Esophagus mucosa (tissue), 1 donor: Measurements from ENCODE around the gene ECM2. TPM values are rescaled to one million over a fixed set of nuclear protein-coding genes. Genes with fewer than 3 reads are reported as not detected.
"Not testable (repeated sequence)": the region's sequence is repeated elsewhere in the genome, so short reads cannot be mapped to it uniquely, and the experiment has no call there.

ENCODE experiments used
- ATAC-seq: fragments of 200-7000 bp; cut with Tn5 transposase; one replicate; pipeline ENCODE4 v1.9.1; 2020
- total RNA-seq: library from RNA; stranded (reverse); gene quantifications from one replicate; pipeline ENCODE4 v1.2.4, GENCODE V29; 2023
- donor health status: DM: yes; HTN: yes; CAD: no.

Gene ECM2
- total RNA-seq: 0.56 TPM

DNA sequence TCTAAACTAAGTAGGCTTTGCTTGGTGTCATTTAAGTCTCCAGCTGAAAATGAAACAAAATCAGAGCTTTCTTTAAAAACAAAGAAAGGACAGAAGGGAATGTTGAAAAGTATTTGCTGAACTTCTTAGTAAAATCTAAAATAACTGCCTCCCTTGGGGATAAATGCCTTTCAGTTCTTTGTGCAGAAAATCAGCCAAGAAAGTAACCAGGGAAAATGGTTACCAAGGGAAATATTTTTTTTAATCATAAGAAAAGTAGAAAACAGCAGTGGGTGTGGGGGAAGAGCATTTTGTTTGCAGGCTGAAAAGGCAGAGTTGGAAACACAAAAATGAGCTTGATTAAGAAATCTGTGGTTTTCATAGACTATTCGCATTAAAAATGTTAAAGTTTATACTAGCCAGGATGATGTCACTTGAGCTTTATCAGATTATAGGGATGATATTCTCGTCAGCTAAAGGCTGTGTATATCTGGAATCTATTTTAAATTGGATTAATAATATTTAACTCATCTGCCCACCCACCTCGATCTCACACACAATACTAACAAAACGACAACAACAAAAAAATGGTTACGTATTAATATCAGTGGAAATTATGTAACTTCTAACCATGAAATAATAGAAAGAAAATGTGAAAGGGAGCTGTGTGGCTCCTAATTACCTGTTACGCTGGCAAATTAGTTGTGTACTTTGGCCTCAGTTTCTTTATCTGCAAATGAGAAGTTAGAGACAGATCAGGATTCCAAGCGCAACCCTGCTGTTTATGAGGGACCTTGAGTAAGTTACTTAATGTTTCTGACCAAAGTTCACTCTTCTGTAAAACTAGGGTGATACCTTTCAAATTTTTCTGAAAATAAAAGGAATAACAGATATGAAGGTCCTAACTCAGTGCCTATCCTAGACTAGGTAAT is at the start of gene ECM2:
Gene ECM2, minus strand, starts transcription at position 51 of the 911 bp plus-strand sequence. CDS start 13,124 bp downstream, outside the sequence.
- ATAC-seq: no peak

DNA sequence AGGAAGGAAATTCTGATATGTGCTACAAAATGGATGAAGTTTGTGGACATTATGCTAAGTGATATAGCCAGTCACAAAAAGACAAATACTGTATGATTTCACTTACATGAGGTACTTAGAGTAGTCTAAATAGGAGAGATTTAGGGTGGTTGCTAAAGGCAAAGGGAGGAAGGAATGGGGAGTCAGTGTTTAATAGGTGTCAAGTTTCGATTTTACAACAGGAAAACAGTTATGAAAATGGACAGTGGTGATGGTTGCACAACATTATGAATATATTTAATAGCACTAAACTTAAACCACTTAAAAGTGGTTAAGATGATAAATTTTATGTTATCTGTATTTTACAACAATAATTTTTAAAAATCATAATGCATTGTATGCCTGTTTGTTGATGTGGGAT is 40.4 kb upstream of the ECM2 start:
- ATAC-seq: no peak

DNA sequence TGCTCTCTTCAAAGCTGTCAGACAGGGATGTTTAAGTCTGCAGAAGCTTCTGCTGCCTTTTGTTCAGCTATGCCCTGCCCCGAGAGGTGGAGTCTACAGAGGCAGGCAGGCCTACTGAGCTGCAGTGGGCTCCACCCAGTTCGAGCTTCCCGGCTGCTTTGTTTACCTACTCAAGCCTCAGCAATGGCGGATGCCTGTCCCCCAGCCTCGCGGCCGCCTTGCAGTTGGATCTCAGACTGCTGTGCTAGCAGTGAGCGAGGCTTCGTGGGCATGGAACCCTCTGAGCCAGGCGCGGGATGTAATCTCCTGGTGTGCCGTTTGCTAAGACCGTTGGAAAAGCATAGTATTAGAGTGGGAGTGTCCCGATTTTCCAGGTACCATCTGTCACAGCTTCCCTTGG is 37.8 kb upstream of the ECM2 start:
- ATAC-seq: not testable (repeated sequence)

DNA sequence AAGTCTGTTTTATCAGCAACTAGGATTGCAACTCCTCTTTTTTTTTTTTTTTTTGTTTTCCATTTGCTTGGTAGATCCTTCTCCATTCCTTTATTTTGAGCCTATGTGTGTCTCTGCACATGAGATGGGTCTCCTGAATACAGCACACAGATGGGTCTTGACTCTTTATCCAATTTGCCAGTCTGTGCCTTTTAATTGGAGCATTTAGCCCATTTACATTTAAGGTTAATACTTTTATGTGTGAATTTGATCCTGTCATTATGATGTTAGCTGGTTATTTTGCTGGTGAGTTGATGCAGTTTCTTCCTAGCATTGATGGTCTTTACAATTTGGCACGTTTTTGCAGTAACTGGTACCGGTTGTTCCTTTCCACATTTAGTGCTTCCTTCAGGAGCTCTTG is 36.1 kb upstream of the ECM2 start:
- not testable (repeated sequence) for ATAC-seq

DNA sequence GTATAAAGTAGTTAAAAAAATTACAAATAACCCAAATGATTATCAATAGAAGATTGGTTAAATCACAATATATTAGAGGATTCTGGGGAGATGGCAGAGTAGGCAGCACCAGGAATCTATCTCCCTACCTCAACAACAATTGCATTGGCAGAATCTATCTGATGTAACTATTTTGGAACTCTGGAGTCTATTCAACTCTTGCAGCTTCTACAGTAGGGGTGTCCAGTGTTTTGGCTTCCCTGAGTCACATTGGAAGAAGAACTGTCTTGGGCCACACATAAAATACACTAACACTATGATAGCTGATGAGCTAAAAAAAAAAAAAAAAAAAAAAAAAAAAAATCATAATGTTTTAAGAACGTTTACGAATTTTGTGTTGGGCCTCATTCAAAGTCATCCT is 29.2 kb upstream of the ECM2 start:
- no peak for ATAC-seq

DNA sequence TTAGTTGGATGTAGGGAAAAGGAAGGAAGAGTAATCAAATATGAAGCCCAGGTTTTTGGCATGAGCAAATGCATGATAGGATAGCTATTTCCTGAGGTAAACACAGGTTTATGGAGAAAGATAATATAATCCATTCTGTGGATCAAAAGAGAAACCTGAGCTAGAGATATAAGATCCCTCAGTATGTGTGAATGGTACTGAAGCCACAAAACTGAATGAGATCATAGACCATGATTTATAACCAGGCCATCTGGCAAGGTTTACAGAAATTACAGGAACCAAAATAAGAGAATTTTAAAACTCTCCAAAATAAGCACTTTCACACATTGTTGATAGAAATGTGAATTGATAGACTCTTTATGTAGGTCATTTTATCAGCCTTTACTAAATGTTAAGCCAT is 28.7 kb upstream of the ECM2 start:
- no peak for ATAC-seq

DNA sequence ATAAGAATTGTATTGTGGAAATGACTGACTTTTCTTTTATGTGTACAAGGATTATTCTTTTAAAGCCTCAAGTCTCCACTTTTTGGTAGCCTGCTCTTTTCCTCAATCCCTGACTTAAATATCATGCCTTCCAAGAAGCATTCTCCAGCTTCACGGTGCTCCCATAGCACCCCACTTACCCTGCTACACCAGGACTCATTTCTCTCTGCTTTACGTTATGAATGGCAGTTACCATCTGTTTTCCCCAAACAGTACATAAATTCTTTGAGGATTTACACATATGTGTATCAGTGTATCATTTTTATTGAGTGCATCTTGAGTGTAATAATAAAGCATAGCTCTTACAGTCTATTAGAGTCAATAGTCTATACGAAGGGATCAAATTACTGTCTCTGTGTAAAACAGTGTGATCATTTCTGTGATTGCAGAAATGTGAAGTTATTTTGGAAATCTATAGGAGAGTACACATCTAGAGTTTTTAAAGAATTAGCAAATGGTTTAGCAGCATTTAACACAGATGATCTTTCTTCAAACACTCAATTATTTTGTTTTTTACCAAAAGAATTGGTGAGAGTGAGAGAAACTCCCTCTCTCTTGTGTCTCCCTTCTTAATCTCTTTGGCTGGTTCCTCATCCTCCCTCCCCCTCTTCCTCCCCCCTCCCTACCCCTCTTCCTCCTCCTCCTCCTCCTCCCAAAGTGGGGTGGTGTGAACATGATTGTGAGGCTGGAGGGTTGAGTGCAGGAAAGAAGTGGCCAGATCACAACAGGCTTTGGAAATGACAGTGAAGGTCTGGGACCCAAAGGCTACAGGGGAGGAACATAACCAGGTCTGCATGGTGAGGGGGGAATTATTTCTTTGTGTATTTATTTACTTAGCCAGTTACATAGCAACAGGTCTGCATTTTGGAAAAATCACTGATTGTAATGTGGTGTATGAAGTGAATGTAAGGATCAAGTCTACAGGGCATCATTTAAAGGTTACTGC is 27.6 kb upstream of the ECM2 start:
- ATAC-seq: no peak

DNA sequence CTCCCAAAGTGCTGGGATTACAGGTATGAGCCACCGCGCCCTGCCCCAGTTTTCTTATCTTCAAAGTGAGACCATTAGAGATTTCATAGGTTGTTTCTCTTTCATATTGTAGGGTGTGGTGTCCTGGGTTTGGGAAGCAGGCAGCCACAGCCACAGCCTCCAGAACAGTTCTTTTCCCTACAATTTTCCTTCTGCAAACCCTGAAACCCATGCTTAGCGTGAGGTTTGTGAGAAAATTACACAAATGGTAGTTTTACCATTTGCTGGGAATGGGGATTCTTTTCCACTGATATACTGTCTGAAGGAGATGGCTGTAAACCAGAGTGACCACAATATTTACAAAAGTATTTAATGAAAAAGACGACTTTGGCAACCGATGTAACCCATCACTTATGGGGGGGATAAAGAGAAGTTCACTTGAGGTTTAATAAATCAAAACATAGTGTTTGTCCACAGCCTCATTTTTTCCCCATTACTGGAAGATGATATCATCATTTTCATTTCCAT is 26.7 kb upstream of the ECM2 start:
- ATAC-seq: no peak

DNA sequence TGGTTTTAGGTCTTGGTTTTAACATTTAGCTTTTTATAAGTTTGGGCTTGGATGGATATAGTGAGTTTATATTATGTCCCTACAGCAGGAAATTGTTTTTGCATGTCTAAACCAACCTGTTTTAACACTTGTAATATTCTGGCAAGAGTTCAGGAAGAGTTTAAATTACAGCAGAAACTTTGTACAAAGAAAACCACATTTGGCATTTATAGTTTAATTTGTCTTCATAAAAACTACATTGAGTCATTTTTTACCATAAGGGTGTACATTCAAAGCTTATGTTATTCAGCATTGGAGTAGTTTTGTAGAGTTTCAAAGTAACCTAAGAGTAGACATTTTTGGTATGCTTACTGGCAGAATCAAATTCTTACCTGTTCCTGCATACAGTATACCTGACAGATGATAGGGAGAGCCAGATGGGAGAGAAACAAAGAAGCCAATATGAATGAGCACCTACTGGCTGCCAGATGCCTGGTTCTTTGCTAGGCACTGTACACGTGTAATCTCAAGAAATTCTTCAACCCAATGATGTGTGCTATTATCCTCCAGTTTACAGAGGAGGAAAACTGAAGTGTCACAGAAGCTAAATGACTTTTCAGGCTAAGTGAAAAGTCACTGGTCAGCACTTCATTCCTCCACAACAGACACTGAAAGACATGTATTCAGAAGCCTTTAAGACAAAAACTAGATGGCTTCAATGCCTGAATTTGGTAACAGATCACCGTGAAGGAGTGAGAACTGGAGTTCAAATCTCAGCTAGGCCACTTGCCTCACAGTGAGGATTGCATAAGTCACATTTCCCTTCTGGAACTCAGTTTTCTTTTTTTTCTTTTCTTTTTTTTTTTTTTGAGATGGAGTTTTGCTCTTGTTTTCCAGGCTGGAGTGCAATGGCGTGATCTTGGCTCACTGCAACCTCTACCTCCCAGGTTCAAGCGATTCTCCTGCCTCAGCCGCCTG is 25.9 kb upstream of the ECM2 start:
- peak; percentile 68 for ATAC-seq

DNA sequence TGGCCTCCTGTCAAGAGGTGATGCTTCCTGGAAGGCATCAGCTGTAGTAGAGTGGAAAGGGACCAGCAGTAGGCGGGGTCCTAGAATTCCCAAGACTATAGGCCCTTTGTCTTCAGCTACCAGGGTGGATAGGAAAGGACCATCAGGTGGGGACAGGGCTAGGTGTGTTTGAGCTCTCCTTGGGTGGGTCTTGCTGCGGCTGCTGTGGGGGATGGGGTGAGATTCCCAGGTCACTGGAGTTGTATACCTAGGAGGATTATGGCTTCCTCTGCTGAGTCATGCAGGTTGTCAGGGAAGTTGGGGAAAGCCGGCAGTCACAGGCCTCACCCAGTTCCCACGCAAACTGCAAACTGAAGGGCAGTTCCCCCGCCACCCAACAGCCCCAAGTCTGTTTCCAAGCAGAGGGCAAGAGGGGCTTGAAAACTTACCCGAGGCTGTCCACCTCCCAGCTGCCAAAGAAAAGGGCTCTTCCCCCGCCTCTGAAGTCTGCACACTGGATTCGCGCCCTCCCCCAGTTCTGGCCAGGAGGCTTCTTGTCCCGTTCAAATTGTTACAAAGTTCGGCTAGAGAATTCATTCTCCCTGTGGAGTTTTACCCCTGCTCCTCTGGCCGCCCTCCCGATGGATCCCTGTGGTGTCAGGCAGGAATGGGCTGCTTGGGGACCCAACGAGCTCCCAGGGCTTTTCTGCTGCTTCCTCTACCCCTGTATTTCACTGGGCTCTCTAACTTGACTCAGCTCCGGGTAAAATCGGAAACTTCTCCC is 23.0 kb upstream of the ECM2 start:
- peak; percentile 31 for ATAC-seq

DNA sequence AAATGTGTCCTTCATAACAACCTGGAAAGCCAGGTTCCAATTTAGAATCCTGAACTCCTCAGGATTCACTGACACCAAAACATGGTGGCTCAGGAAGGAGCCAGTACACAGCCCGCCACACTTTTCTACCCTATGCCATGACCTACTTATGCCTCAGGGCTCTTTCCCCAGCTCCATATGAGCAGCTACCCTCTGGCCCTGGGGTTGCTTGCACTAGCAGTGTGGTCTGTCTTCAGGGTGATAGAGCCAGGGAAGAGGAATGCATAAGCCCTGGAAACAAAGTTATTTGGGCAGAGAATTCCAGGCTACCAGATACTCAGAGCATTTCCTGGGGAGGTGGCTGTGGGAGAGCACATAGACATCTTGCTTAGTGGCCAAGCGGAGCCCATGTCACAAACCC is 15.0 kb upstream of the ECM2 start:
- no peak for ATAC-seq

DNA sequence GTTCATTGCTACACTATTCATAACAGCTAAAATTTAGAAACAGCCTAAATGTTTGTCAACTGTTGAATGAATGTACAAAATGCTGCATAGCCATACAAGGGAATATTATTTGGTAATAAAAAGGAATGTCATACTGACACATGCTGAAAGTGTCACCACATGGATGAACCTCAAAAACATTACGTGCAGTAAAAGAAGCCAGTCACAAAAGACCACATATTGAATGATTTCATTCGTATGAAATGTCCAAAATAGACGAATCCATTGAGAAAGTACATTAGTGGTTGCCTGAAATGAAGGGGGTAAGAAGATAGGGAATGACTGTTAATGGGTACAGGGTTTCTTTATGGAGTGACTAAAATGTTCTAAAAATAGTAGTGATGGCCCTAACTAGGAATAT is 11.6 kb upstream of the ECM2 start:
- ATAC-seq: no peak

DNA sequence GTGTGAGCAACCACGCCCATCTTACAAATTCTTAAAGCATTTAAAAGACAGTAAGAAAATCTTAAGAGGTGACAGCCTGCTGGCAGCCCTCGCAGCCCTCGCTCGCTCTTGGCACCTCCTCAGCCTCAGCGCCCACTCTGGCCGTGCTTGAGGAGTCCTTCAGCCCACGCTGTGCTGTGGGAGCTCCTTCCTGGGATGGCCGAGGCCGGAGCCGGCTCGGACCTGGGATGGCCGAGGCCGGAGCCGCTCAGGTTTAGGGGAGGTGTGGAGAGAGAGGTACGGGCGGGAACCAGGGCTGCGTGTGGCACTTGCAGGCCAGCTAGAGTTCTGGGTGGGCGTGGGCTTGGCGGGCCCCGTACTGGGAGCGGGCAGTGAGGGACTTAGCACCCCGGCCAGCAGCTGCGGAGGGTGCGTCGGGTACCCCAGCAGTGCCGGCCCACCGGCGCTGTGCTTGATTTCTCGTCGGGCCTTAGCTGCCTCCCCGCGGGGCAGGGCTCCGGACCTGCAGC is 9.3 kb upstream of the ECM2 start:
- ATAC-seq: peak; percentile 38

DNA sequence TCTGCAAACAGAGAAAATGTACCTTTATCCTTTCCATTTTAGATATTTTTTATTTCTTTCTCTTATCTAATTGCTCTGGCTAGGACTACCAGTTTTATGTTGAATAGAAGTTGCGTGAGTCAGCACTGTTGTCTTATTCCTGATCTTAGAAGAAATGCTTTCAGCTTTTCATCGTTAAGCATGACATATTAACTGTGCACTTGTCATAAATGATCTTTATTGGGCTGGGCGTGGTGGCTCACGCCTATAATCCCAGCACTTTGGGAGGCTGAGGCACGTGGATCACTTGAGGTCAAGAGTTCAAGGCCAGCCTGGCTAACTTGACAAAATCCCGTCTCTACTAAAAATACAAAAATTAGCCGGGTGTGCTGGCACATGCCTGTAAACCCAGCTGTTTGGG is 8.2 kb upstream of the ECM2 start:
- ATAC-seq: peak; percentile 90

DNA sequence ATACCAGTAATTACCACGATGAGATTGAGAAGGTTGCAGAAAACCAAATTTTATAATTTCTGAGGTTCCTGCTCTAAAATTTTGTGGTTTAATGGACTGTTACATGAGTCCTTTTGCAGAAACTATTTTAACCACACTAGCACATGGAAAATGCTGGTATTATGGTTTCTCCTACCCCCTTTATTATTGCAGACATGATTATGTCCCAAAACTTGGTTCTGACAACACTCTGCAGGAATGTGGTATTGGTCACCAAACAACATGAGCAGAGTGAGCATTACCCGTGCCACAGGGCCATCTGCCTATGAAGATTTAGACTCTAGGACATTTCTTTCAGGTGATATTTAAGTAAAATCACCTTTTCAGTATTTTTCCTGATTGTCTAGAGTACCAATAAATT is 2.8 kb upstream of the ECM2 start:
- no peak for ATAC-seq

DNA sequence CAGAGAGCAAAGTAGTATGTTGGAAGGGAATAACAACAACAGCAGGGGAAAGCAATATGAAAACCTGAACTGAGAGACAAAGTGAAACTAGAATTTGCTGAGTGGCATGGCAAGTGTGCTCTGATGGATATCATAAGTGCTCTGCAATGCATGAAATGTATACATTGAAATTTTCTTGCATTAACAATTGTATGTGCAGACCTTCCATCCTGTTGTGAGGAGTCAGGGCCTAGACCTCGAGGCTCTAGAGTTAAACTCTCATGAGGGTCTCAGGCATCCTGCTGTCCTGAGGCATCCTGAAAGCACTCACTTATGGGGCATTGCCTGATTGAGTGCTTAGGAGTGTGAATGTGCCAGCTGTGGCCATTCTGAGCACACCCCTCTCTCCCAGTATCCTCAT is 1.1 kb downstream of the ECM2 start:
- ATAC-seq: no peak

DNA sequence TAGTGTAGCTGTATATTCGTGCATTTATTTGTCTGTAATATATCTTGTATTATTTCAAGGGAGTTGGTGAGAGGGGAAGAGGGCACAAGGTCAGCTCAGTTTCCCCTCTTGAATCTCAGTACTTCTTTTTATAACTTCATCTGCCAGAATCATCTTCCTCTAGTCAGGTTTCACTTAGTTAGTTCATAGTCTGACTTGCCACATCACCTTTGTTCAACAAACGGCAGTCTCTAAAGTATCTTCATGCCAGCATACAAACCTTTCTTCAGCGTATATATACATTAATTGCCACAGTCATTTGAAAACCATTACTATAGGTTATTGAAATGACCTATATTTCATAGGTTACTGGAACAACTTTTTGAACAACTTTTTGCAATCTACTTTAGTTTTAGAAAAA is 1.6 kb downstream of the ECM2 start:
- no peak for ATAC-seq

DNA sequence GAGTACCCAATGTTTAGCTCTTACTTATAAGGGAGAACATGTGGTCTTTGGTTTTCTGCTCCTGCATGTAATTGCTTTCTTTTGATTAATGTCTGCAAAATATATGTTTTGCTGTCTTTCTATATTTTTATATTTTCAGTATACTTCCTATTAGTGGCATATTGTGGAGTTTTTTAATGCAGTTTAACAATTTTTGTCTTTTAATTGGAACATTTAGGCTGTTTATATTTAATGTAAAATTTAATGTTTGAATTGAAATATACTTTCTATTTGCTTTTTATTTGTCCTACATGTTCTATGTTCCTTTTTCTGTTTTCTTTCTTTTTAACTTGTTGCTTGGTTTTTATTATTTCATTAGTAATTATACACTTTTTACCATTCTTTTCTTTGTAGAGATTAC is 4.9 kb downstream of the ECM2 start:
- ATAC-seq: no peak

DNA sequence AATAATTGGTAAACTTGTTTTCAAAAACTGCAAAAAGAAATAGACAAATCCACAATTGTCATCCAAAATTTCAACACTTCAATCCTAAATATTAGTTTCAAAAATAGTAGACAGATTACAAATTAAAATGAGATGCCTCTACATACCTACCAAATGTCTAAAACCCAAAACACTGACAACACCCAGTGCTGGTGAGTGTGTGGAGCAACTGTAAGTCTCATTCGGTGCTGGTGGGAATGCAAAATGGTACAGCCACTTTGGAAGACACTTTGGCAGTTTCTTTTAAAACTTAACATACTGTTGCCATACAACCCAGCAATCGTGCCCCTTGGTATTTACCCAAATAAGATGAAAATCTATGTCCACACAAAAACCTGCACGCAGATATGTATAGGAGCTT is 6.7 kb downstream of the ECM2 start:
- ATAC-seq: no peak

DNA sequence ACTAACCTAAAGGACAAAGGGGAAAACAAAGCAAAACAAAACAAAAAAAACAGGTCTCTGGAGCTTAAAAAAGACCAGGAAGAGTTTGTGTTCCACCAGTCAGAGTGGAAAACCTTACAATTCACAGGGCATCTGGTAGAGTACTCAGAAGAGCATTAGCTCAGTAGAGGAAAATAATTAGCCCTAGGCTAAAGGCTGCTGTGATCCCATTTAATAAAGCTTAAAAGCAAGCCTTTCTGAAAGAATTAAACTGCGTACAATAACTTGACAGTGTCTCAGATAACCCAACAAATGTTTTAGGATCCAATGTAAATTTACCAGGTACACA is 7.3 kb downstream of the ECM2 start:
- no peak for ATAC-seq
